GM21619 (cell line): ENCODE results near the gene KCNQ1.

Experiments
- ATAC-seq: cut with Tn5 transposase; IDR thresholded peaks from one replicate; pipeline ENCODE4 v1.9.1; 2021; ENCODE audit not compliant: unreplicated experiment

KCNQ1 gene

GRCh38 chr11:2799881-2800654, 355.3 kb downstream of the KCNQ1 start:
- ATAC-seq: no peak

DNA sequence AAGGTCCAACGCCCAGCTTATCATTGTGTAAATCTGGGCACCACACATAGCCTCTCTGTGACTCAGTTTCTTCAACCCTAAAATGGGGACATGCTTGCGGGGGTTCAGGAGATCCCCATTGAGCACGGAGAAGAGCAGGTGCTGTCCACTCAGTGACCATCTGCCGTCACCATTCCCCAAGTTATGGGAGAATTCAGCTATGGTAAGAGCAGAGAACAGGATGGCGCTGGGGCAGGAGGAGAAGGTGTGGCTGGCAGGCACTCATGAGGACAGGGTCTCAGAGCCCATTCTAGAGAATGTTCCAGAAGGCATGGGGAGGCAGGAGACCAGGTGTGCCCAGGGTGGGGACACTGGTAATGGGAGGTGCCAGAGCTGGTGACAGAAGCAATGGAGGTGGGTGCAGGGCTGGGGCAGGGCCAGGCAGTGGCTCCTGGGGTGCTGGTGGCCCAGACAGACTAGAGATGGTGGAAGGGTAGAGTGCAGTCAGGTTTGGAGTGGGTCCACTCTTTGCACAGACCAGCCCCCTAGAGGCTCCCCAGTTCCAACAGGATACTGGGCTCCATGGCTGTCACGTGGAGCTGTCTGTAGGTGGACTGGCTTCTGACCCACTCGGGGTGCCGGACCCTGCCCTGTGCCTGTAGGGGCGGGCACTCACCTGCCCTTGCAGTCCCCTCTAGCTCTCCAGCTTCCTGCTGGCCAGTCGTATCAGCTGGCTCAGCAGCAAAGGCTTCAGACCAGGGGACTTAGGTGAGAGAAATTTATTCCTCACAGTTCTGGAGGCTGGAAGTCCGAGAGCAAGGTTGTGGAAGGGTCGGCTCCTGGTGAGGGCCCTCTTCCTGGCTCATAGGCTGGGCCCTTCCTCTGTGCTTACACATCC, 356.1 kb downstream of the KCNQ1 start:
- ATAC-seq: no peak

- ATAC-seq: no peak
Observed at GRCh38 chr11:2801711-2802388, 357.0 kb downstream of the KCNQ1 start.

- no peak for ATAC-seq
Observed at GRCh38 chr11:2802389-2803185, 357.8 kb downstream of the KCNQ1 start.

GRCh38 chr11:2803186-2804091, 358.6 kb downstream of the KCNQ1 start:
- ATAC-seq: no peak

- no peak for ATAC-seq
Observed at GRCh38 chr11:2804189-2804588, 359.4 kb downstream of the KCNQ1 start.

GRCh38 chr11:2804701-2805387, 360.0 kb downstream of the KCNQ1 start:
- ATAC-seq: no peak

- ATAC-seq: no peak
Observed at GRCh38 chr11:2805388-2806056, 360.7 kb downstream of the KCNQ1 start.

DNA sequence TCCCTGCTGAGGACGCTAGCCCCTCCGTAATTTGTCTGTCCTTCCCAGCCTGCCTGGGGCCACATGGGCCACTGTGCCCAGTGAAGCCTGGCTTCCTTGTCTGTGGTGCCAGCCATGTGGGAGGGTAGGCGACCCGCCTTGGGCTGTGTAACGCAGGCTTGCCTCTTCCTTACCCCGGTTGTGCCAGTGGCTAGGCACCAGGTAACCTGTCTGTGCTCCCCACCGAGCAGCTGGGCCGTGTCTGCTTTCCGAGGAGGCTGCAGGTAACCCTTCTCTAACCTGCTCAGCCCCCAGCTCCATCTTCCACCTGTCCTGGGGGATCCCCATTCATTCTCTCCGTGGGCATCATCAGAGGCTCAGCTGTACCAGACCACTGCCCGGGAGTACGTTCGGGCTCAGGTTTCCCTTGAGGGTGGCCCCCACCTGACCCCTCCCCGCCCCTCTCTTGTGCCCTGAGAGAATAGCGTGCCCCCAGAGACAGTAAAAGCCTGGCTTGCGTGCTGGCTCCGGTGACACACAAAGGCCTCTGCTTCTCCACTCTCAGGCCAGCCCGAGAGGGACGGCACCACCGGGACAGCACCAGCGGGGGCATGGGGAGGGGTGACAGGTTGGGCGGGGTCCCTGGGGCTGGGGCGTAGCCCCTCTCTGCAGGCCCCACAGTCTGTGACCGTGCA, 361.7 kb downstream of the KCNQ1 start:
- no peak for ATAC-seq

DNA sequence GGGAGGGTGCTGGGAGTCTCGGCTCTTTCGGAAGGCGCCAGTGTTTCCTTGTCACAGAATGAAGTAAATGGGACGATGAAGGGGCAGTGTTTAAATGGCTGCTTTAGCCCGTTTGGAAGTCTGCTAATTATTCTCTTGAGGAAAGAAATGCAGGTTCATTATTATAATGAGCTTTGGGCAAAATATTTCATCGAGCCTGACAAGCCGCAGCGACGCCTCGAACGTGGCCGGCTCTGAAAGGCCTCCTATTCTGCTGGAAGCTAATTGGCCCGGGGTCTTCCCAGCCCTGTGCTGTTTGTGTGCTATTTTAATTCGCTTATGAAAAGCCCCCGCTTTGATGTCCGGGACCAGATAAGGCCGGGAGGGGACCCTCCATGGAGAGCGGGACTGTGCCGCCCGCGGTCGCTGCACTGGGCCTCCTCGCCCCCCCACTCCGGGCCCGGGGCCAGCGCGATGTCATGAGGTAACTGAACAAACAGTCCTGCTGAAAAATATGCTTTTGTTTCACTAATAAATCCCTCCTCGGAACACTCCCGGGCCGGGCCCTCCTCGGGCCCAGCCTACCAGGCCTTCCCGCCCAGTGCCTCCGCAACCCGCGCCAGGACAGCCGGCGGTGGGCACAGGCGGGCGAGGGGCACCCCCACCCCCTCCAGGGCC, 362.3 kb downstream of the KCNQ1 start:
- ATAC-seq: no peak

- no peak for ATAC-seq
Observed at GRCh38 chr11:2807801-2808241, 363.0 kb downstream of the KCNQ1 start.

DNA sequence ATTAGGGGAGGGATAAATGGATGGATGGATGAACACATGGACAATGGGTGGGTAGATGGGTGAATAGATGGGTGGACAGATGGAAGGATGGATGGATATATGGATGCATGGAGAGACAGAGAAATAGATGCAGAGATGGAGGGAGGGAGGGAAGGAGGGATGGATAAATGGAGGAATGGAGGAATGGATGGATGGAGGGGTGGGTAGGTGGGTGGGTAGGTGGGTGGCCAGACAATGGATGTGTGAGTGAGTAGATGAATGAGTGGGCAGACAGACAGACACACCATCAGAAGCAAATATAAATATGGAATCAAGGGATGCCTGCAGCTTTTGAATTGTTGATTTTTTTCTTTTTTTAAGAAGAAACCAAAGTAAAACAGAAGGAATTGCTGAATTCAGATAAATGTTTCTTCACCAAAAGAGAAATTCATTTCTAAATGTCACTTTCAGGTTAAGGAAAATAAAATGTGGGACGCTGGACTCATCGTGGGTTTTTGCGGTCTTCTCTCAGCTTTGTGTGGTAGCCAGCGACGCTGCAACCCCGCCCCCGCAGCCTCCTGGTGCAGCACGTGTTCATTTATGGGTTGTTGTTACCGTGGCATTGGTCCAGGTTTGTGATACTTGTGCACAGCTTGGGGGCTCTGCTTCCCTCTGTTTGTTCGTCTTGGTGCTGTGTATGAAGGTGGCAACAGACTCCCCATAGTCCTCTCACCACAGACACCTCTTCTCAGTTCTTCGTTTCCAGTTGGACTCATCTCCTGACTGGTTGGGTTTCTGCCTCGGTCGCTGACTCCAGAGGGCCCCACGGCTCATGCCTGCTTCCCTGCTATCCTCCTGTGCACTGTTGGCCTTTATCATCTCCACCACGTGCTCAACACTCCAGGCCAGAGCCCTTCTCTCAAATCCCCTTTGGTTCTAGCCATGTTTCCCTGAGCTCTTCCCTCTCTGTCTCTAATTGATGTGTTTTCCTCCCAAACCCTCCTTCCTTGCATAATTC, 364.3 kb downstream of the KCNQ1 start:
- ATAC-seq: no peak

DNA sequence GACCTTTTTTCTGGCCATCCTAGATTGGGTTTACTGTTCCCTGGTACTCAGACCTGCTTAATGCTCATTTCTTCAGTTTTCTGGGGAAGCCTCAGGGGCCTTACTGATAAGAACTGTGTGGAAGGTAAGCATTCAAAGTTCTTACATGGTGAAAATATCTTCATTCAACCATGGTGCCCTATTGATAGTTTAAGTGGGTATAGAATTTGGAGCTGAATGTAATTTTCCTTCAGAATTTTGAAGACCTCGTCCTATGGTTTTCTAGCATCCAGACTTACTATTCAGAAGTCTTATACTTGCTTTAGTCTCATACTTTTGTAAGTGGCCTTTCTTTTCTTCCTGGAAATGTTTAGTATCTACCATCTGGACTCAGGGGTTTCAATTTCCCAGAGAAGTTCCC, 365.0 kb downstream of the KCNQ1 start:
- no peak for ATAC-seq

- no peak for ATAC-seq
Observed at GRCh38 chr11:2810411-2811205, 365.8 kb downstream of the KCNQ1 start.
